PFSK-1 (cell line): ENCODE data around the gene SCN5A.

Source experiments
- FOXP2 ChIP-seq: optimal IDR thresholded peaks from 2 replicates; pipeline ENCODE3; 2011; ENCODE audit warnings: borderline replicate concordance, control low read depth, inconsistent platforms; ENCODE audit not compliant: insufficient read depth; ENCODE audit errors: extremely low read length, extremely low read depth
- POLR2AphosphoS5 ChIP-seq: IDR thresholded peaks from 2 replicates; pipeline ENCODE4 v1.6.1; 2012; ENCODE audit warnings: low read depth, mild to moderate bottlenecking, control low read depth, low read length, moderate library complexity
- REST ChIP-seq, 2 experiments: IDR thresholded peaks; 2 replicates each; pipeline versions ENCODE4 v1.6.1 to v1.8.0; 2011 to 2012; ENCODE audit warnings: low read depth in 2 of 2, low read length in 2 of 2, control low read depth in 1 of 2, inconsistent platforms in 1 of 2, mild to moderate bottlenecking in 1 of 2, moderate library complexity in 1 of 2; ENCODE audit not compliant: insufficient read depth in 1 of 2
- SIN3A ChIP-seq: IDR thresholded peaks from 2 replicates; pipeline ENCODE4 v1.6.1; 2012; ENCODE audit warnings: mild to moderate bottlenecking, low read length, moderate library complexity, borderline replicate concordance; ENCODE audit not compliant: insufficient read depth
- TAF1 ChIP-seq: IDR thresholded peaks from 2 replicates; pipeline ENCODE4 v1.6.1; 2012; ENCODE audit warnings: low read length, control low read depth, borderline replicate concordance; ENCODE audit not compliant: insufficient read depth

The SCN5A gene

DNA sequence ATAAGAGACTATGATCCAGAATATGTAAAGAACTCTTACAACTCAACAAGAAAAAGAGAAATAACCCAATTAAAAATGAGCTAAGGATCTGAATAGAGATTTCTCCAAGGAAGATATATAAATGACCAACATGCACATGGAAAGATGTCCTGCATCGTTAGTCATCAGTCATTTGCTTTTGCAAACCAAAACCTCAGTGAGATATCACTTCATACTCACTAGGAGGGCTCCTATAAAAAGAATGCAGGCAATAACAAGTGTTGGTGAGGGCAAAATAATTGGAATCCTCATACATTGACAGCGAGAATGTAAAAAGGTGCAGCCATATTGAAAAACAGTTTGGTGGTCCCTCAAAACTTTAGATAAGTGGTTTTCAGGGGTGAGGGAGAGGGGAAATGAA is 96.4 kb downstream of the SCN5A start:
- TF ChIP-seq POLR2AphosphoS5 = no peak
- TF ChIP-seq TAF1 = no peak
- TF ChIP-seq REST (IDR thresholded peaks at IDR 0.05; ENCODE audit: insufficient read depth in 1 of 2, low read depth in 2 of 2, low read length in 2 of 2) = no peak
- TF ChIP-seq SIN3A = no peak
- TF ChIP-seq FOXP2 = no peak

GRCh38 chr3:38552364-38552763 is 97.1 kb downstream of the SCN5A start:
- TF ChIP-seq REST (IDR thresholded peaks at IDR 0.05; ENCODE audit: insufficient read depth in 1 of 2, low read depth in 2 of 2, low read length in 2 of 2) (no peak), SIN3A (no peak), POLR2AphosphoS5 (no peak), FOXP2 (no peak), TAF1 (no peak)

- no peak for TF ChIP-seq POLR2AphosphoS5
- no peak for TF ChIP-seq FOXP2
- TF ChIP-seq SIN3A = no peak
Measured at GRCh38 chr3:38551026-38551832, 98.3 kb downstream of the SCN5A start.

DNA sequence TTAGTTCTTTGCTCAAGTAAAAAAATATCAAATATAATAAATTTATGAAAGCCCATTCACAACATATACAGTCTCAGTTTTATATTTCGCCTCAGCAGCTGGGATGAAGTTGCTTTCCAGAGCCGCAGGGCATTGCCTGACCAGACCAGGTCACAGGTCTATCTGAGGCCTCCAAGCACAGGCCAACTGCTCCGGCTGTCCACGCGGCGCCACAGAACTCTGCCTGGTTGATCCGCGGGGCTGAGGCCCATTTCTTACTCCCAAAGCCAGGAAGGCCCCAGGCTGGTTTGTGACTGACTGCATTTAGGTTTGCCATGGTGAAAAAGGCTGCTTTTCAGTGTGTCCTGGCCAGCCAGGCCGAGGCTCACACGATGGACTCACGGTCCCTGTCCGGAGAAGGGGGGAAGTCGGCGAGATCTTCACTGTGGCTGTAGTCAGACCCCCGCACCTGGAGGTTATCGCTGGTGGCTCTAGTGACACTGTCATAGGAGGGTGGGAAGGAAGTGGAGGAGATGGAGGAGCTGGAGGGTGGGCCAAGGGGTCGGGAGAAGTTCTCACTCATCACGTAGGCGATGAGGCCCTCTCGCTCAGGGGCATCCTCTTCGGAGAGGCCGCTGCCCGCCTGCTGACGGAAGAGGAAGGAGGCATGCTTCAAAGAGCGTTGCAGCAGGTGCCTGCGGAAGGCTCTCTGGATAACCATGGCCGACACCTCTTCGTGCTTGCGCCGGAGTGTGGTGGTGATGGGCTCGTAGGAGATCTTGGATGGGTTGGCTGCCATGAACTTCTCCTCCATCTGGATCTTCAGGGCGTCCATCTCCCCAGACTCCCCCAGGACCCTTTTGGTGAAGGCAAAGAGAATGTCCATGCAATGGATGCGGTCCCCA is 99.3 kb downstream of the SCN5A start:
- TF ChIP-seq TAF1 = no peak
- no peak for TF ChIP-seq SIN3A
- no peak for TF ChIP-seq FOXP2
- TF ChIP-seq POLR2AphosphoS5 = no peak
- no peak for TF ChIP-seq REST (IDR thresholded peaks at IDR 0.05; ENCODE audit: insufficient read depth in 1 of 2, low read depth in 2 of 2, low read length in 2 of 2)

GRCh38 chr3:38549486-38549885 is 100.0 kb downstream of the SCN5A start:
- no peak for TF ChIP-seq TAF1

- no peak for TF ChIP-seq TAF1
- TF ChIP-seq POLR2AphosphoS5 = no peak
- TF ChIP-seq FOXP2 = no peak
- TF ChIP-seq REST (IDR thresholded peaks at IDR 0.05; ENCODE audit: insufficient read depth in 1 of 2, low read depth in 2 of 2, low read length in 2 of 2) = no peak
- TF ChIP-seq SIN3A = no peak
Measured at GRCh38 chr3:38549082-38549481, 100.4 kb downstream of the SCN5A start.
